NB4 (cell line): ENCODE measurements around the gene PRSS56.

Experiments
- MYC ChIP-seq: IDR thresholded peaks from 2 replicates; pipeline ENCODE4 v1.6.1; 2011; ENCODE audit warnings: low read depth, low read length
- POLR2A ChIP-seq: IDR thresholded peaks from 2 replicates; pipeline ENCODE4 v1.6.1; 2011; ENCODE audit warnings: mild to moderate bottlenecking; ENCODE audit not compliant: insufficient read length; ENCODE audit errors: extremely low read depth
- TF ChIP-seq, protein P1 (sequence below): IDR thresholded peaks from one replicate; pipeline ENCODE4 v1.5.1; 2012; ENCODE audit warnings: low read depth, low read length
- TF ChIP-seq, protein P2 (sequence below): IDR thresholded peaks from 2 replicates; pipeline ENCODE4 v1.6.1; 2011; ENCODE audit warnings: low read depth, low read length

GRCh38 chr2:232537499-232537898 is 17.3 kb downstream of the PRSS56 start:
- TF ChIP-seq, protein P1, sequence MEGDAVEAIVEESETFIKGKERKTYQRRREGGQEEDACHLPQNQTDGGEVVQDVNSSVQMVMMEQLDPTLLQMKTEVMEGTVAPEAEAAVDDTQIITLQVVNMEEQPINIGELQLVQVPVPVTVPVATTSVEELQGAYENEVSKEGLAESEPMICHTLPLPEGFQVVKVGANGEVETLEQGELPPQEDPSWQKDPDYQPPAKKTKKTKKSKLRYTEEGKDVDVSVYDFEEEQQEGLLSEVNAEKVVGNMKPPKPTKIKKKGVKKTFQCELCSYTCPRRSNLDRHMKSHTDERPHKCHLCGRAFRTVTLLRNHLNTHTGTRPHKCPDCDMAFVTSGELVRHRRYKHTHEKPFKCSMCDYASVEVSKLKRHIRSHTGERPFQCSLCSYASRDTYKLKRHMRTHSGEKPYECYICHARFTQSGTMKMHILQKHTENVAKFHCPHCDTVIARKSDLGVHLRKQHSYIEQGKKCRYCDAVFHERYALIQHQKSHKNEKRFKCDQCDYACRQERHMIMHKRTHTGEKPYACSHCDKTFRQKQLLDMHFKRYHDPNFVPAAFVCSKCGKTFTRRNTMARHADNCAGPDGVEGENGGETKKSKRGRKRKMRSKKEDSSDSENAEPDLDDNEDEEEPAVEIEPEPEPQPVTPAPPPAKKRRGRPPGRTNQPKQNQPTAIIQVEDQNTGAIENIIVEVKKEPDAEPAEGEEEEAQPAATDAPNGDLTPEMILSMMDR, result no peak
- TF ChIP-seq POLR2A, result no peak
- TF ChIP-seq, protein P2, sequence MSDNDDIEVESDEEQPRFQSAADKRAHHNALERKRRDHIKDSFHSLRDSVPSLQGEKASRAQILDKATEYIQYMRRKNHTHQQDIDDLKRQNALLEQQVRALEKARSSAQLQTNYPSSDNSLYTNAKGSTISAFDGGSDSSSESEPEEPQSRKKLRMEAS, result no peak
- no peak for TF ChIP-seq MYC
